HepG2 (cell line): ENCODE data around the gene ZSCAN26. TPM values are rescaled to one million over a fixed set of nuclear protein-coding genes. Genes with fewer than 3 reads are reported as not detected.

Experiments used
- ATAC-seq: fragments of 200-7000 bp; cut with Tn5 transposase; 3 replicates; pipeline ENCODE4 v1.9.1; 2020; ENCODE audit warnings: mild to moderate bottlenecking, moderate library complexity
- BruUV-seq: library from RNA; stranded (reverse); fragments of 400-500 nt; replicated peaks from 2 replicates; lab custom pipeline; 2021; lab: Mats Ljungman, UMichigan
- CTCF ChIA-PET: fragments of 300-600 bp; formaldehyde crosslinking; extraction: SDS; loops from one replicate; lab custom pipeline; 2021; ENCODE audit warnings: low total read pairs, inconsistent platforms, low intra/inter-chr PET ratio; lab: Yijun Ruan, JAX
- POLR2A ChIA-PET: fragments of 350-600 bp; sonication (Branson Sonifier 250); formaldehyde crosslinking; loops from one replicate; lab custom pipeline; 2020; ENCODE audit warnings: antibody characterized with exemption, inconsistent platforms; lab: Yijun Ruan, JAX
- DNase-seq: peaks from one replicate; pipeline ENCODE4 v3.0.0-alpha.2; 2015; ENCODE audit warnings: low spot score
- FAIRE-seq: peaks from 3 replicates; lab custom pipeline; 2011; peaks lifted over from hg19 to GRCh38; lab: Jason Lieb, UNC
- H2AFZ ChIP-seq: one replicate; pipeline ENCODE4 v1.6.1; 2011; ENCODE audit warnings: low read length, inconsistent platforms
- H3K27ac ChIP-seq: fragments of 300-600 bp; 3 replicates; pipeline ENCODE4 v1.8.0; 2011; ENCODE audit warnings: mixed run types, mild to moderate bottlenecking, mixed read lengths, low read length, inconsistent platforms; ENCODE audit not compliant: insufficient read depth; ENCODE audit errors: extremely low read length
- H3K27me3 ChIP-seq, 2 experiments: fragments of 200-600 bp in 1 of 2; 2 replicates in 1 of 2; 3 replicates in 1 of 2; pipeline versions ENCODE4 v1.6.0 to v1.8.0; 2011; ENCODE audit warnings: low read length in 2 of 2, mild to moderate bottlenecking in 2 of 2, moderate library complexity in 2 of 2, inconsistent platforms in 1 of 2; ENCODE audit not compliant: insufficient read depth in 2 of 2, control insufficient read depth in 1 of 2
- H3K36me3 ChIP-seq, 2 experiments: fragments of 200-600 bp in 1 of 2; replicated peaks in 1 of 2; 2 replicates in 1 of 2; 3 replicates in 1 of 2; pipeline versions ENCODE4 v1.5.1 to v1.8.0; 2011; ENCODE audit warnings: low read length in 2 of 2, inconsistent platforms in 1 of 2; ENCODE audit not compliant: insufficient read depth in 2 of 2, control insufficient read depth in 1 of 2
- H3K4me1 ChIP-seq: 2 replicates; pipeline ENCODE4 v1.5.1; 2012; ENCODE audit warnings: low read length, inconsistent platforms; ENCODE audit not compliant: insufficient read depth
- H3K4me2 ChIP-seq: 2 replicates; pipeline ENCODE4 v1.6.0; 2011; ENCODE audit warnings: low read depth, low read length, inconsistent platforms
- H3K4me3 ChIP-seq, 3 experiments: fragments of 200-600 bp in 1 of 3; sonication (generic), shearing (Covaris generic) in 1 of 3; replicated peaks in 1 of 3; 2 replicates each; pipeline ENCODE4 v1.5.1; 2011 to 2016; ENCODE audit warnings: low read length in 3 of 3, inconsistent platforms in 2 of 3, low read depth in 2 of 3, mild to moderate bottlenecking in 2 of 3, control low read depth in 1 of 3, mixed read lengths in 1 of 3; ENCODE audit not compliant: insufficient read depth in 1 of 3
- H3K79me2 ChIP-seq: one replicate; pipeline ENCODE4 v1.6.1; 2011; ENCODE audit warnings: low read length, inconsistent platforms; ENCODE audit not compliant: insufficient read depth
- H3K9ac ChIP-seq: 2 replicates; pipeline ENCODE4 v1.6.0; 2011; ENCODE audit warnings: mild to moderate bottlenecking, low read depth, low read length, inconsistent platforms; ENCODE audit not compliant: insufficient read depth
- H3K9me3 ChIP-seq: 2 replicates; pipeline ENCODE4 v1.5.1; 2012; ENCODE audit warnings: mild to moderate bottlenecking, low read length
- H4K20me1 ChIP-seq: 2 replicates; pipeline ENCODE4 v1.6.0; 2011; ENCODE audit warnings: inconsistent platforms, mild to moderate bottlenecking, low read length, moderate library complexity; ENCODE audit not compliant: insufficient read depth
- ATF7-NPFF ChIP-seq: sonication (generic); formaldehyde crosslinking; IDR thresholded peaks from 2 replicates; pipeline ENCODE4 v1.8.1; 2023; ENCODE audit warnings: mild to moderate bottlenecking, low read depth, missing genetic modification reagents, moderate library complexity
- HES4 ChIP-seq: sonication (generic); formaldehyde crosslinking; IDR thresholded peaks from 2 replicates; pipeline ENCODE4 v1.9.0; 2021; ENCODE audit warnings: mild to moderate bottlenecking, missing genetic modification reagents, borderline replicate concordance
- ISL2 ChIP-seq: sonication (generic); formaldehyde crosslinking; IDR thresholded peaks from 2 replicates; pipeline ENCODE4 v1.5.0; 2020; ENCODE audit warnings: missing genetic modification reagents
- KDM3A ChIP-seq: IDR thresholded peaks from 2 replicates; pipeline ENCODE4 v1.6.1; 2018; ENCODE audit warnings: low read depth, missing compliant biosample characterization
- MAFF ChIP-seq: IDR thresholded peaks from 2 replicates; pipeline ENCODE4 v1.6.1; 2011; ENCODE audit warnings: low read depth, low read length, improper control_type of control experiment
- RBFOX2 ChIP-seq: fragments of 200-400 bp; formaldehyde crosslinking; IDR thresholded peaks from 2 replicates; pipeline ENCODE4 v1.6.1; 2017; ENCODE audit warnings: low read depth, mild to moderate bottlenecking, low read length
- SAFB2 ChIP-seq: sonication (generic); formaldehyde crosslinking; IDR thresholded peaks from 2 replicates; pipeline ENCODE4 v1.5.1; 2020; ENCODE audit warnings: missing genetic modification reagents, low read depth, mild to moderate bottlenecking, borderline replicate concordance
- SNAI1 ChIP-seq: sonication (generic); formaldehyde crosslinking; IDR thresholded peaks from 2 replicates; pipeline ENCODE4 v1.5.0; 2020; ENCODE audit warnings: mild to moderate bottlenecking, missing genetic modification reagents, borderline replicate concordance
- SRSF1 ChIP-seq: fragments of 200-400 bp; formaldehyde crosslinking; optimal IDR thresholded peaks from 2 replicates; pipeline ENCODE3; 2017; ENCODE audit warnings: mild to moderate bottlenecking, low read depth, low read length, moderate library complexity
- TEAD3 ChIP-seq: optimal IDR thresholded peaks from 2 replicates; pipeline ENCODE3; 2016; ENCODE audit warnings: borderline replicate concordance
- TOPORS ChIP-seq: sonication (generic); formaldehyde crosslinking; IDR thresholded peaks from 2 replicates; pipeline ENCODE4 v1.8.0; 2023; ENCODE audit warnings: mild to moderate bottlenecking, missing genetic modification reagents
- ZBTB42 ChIP-seq: sonication (generic); formaldehyde crosslinking; IDR thresholded peaks from 2 replicates; pipeline ENCODE4 v1.5.0; 2020; ENCODE audit warnings: mild to moderate bottlenecking, missing genetic modification reagents
- ZBTB7B ChIP-seq: sonication (generic); formaldehyde crosslinking; IDR thresholded peaks from 2 replicates; pipeline ENCODE4 v1.4.0; 2020; ENCODE audit warnings: missing genetic modification reagents
- ZBTB8A ChIP-seq: sonication (generic); formaldehyde crosslinking; IDR thresholded peaks from 2 replicates; pipeline ENCODE4 v1.4.0; 2020; ENCODE audit warnings: mild to moderate bottlenecking, low read depth, missing genetic modification reagents, borderline replicate concordance
- ZNF234 ChIP-seq: sonication (generic); formaldehyde crosslinking; conservative IDR thresholded peaks from 2 replicates; pipeline ENCODE4 v1.5.1; 2020; ENCODE audit warnings: mild to moderate bottlenecking, missing genetic modification reagents
- ZNF44 ChIP-seq: sonication (generic); formaldehyde crosslinking; IDR thresholded peaks from 2 replicates; pipeline ENCODE4 v1.5.1; 2020; ENCODE audit warnings: mild to moderate bottlenecking, missing genetic modification reagents
- ZNF703 ChIP-seq: sonication (generic); formaldehyde crosslinking; IDR thresholded peaks from 2 replicates; pipeline ENCODE4 v1.5.1; 2020; ENCODE audit warnings: missing genetic modification reagents, mild to moderate bottlenecking, moderate library complexity, borderline replicate concordance
- ZNF761 ChIP-seq: sonication (generic); formaldehyde crosslinking; conservative IDR thresholded peaks from 2 replicates; pipeline ENCODE4 v1.4.0; 2020; ENCODE audit warnings: mild to moderate bottlenecking, missing genetic modification reagents
- ZNF790 ChIP-seq: sonication (generic); formaldehyde crosslinking; IDR thresholded peaks from 2 replicates; pipeline ENCODE4 v1.8.0; 2022; ENCODE audit warnings: missing genetic modification reagents, mild to moderate bottlenecking, borderline replicate concordance
- WGBS: methylation state at CpG from one replicate; pipeline ENCODE4 v1.1.6; 2017; ENCODE audit warnings: low lambda C conversion rate; 5-methylcytosine and 5-hydroxymethylcytosine counted together
- in situ Hi-C: cut with HindIII; loops from 2 replicates; pipeline ENCODE4 v1.10.0; 2017; ENCODE audit warnings: low pct_unique_long_range_greater_than_20kb; ENCODE audit not compliant: extremely low pct_ligation_motif_present
- intact Hi-C: fragments of 100-400 bp; cut with micrococcal nuclease; formaldehyde crosslinking; loops from one replicate; pipeline ENCODE4 v1.10.0; 2022; ENCODE audit not compliant: unreplicated experiment
- polyA plus RNA-seq, 8 experiments: library from polyadenylated mRNA; depleted of rRNA in 3 of 8; stranded (reverse) in 7 of 8; unstranded in 1 of 8; fragments of >200 nt; fragmentation: Illumina TruSeq in 4 of 8; extraction: Trizol in 4 of 8; gene quantifications; 2 replicates each; pipeline versions ENCODE4 v1.2.1 to v1.2.3, GENCODE V29; 2011 to 2016; ENCODE audit warnings: low read depth in 4 of 8, missing spikeins in 1 of 8, mixed read lengths in 1 of 8; ENCODE audit not compliant: insufficient read depth in 1 of 8
- total RNA-seq, 5 experiments: library from RNA; depleted of rRNA; stranded (reverse); fragments of >200 nt; fragmentation: Illumina TruSeq; extraction: Trizol; gene quantifications; 2 replicates each; pipeline ENCODE4 v1.2.3, GENCODE V29; 2016; ENCODE audit warnings: low read depth in 1 of 5
- TF ChIP-seq, protein P1 (sequence below): sonication (generic); formaldehyde crosslinking; IDR thresholded peaks from 2 replicates; pipeline ENCODE4 v1.8.1; 2023; ENCODE audit warnings: mild to moderate bottlenecking, moderate library complexity, missing genetic modification reagents

Gene ZSCAN26
- total and polyA plus RNA-seq, 2 of the 13 experiments (the other 11 are each of a cell fraction or from before 2014, with no cell fraction given): 12.0 to 15.6 TPM

DNA sequence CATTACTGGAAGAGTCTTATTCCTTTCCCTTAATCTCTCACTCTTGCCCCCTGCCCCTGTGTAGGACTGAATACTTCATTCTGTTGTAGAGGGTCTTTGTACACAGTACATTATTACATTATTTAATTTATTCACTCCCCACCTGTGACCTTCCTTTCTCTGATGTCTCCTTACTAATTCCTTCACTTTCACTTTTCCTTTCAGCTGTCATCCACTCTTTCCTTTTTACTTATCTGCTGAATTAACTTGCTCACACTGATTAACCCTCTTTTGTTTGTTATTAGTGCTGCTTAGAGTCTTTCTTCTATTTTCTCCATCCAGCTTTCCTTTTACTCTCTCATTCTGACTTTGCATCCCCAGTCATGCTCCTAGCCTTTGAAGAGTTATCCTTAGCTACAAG lies 7.9 kb downstream of the ZSCAN26 start (continued):
- TF ChIP-seq, protein P1, sequence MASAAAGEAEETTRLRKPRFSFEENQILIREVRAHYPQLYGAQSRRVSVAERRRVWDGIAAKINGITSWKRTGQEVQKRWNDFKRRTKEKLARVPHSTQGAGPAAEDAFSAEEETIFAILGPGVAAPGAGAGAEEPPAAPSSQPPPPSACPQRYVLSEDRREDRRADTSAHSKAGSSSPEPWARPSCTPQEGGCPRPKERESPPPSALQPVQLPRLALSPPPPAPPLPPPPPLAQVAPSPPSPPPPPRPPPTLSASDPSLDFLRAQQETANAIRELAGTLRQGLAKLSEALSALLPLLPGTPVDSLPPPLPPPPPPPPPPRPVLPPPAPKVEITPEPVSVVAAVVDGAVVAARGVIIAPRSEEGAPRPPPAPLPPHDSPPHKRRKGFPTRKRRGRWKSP (CRISPR knock-in tag): no peak
- TF ChIP-seq SAFB2 (no peak), RBFOX2 (no peak), MAFF (no peak)
- TF ChIP-seq, all 625 proteins: peak for 0

DNA sequence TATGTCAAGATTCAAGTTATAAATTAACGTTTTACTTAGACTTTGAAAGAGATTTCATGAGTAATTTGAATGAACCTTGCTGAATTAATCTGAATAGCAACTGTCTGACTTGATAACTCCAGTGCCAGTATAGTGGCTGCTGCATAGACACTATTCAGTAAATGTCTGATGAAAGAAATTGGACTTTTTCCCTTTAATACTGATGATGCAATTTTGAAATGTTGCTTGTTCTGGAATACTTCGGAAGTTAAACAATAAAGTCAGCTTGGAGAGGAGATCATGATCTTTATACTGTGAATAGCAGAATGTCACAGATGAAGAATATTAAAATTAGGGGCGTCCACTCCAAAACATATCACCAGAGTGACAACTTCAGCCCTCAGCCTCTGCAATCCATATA lies 10.8 kb downstream of the ZSCAN26 start:
- intact Hi-C loops (no loop called here), in situ Hi-C loops (no loop called here)
- POLR2A ChIA-PET: interaction anchor here (1.8 kb wide), 1 partner anchor 11 kb away, joined by 7 read pairs; the partner anchor contains the start of gene ZSCAN26
- no TSS peak for BruUV-seq
- FAIRE-seq (no peak), ATAC-seq (no peak), DNase-seq (no peak)
- Histone ChIP-seq H3K9me3 (no peaks in the 10 kb centered on the region), H4K20me1 (no peaks in the 10 kb centered on the region), H2AFZ (no peak overlapping the region), H3K4me3 (no peak overlapping the region), H3K36me3 (peaks cover 5 to 45% of the 10 kb centered on the region in 2 experiments; a peak in 4 of 5 replicates), H3K4me2 (no peak overlapping the region), H3K27me3 (no peaks in the 10 kb centered on the region; a peak in 1 of 5 replicates), H3K27ac (no peak overlapping the region), H3K79me2 (peaks cover 5% of the 10 kb centered on the region), H3K4me1 (peaks cover 9% of the 10 kb centered on the region), H3K9ac (no peak overlapping the region)
- TF ChIP-seq ZBTB42 (CRISPR knock-in tag): no peak
- no peak for TF ChIP-seq ZNF703 (CRISPR knock-in tag)
- TF ChIP-seq ZBTB7B (CRISPR knock-in tag): no peak
- no peak for TF ChIP-seq ATF7-NPFF (CRISPR knock-in tag)
- TF ChIP-seq TOPORS: no peak
- TF ChIP-seq SNAI1 (CRISPR knock-in tag): no peak
- no peak for TF ChIP-seq ZNF790 (CRISPR knock-in tag)
- TF ChIP-seq ZNF234 (CRISPR knock-in tag): no peak
- no peak for TF ChIP-seq ISL2 (CRISPR knock-in tag)
- no peak for TF ChIP-seq SRSF1
- no peak for TF ChIP-seq ZNF44 (CRISPR knock-in tag)
- TF ChIP-seq ZNF761: no peak
- TF ChIP-seq HES4 (CRISPR knock-in tag): no peak
- no peak for TF ChIP-seq TEAD3
- TF ChIP-seq ZBTB8A (CRISPR knock-in tag): no peak
- TF ChIP-seq KDM3A (CRISPR knock-in tag): no peak
- CTCF ChIA-PET: no interaction called here
- WGBS: 78% methylated on average over 3 of the region's 3 CpGs
